NCI-H82 treated with DMSO at 0.1 percent for 48 hours (cell line): ENCODE results near the gene MRPL10.

Experiments used
- DNase-seq: peaks from one replicate; lab custom pipeline; 2025; ENCODE audit not compliant: unreplicated experiment; lab: John Stamatoyannopoulos, UW

The MRPL10 gene

GRCh38 chr17:47831003-47831933, at the start of gene MRPL10, which contains the start of gene LRRC46:
Gene MRPL10, minus strand, starts transcription at chr17:47831541. Its CDS starts 30 bp downstream, at chr17:47831511.
Gene LRRC46, plus strand, starts transcription at chr17:47831670. Its CDS starts 320 bp downstream, at chr17:47831990.
- peak; percentile 93 for DNase-seq

GRCh38 chr17:47879776-47880454, 48.6 kb upstream of the MRPL10 start:
- no peak for DNase-seq

- no peak for DNase-seq
Observed at GRCh38 chr17:47879028-47879585, 47.8 kb upstream of the MRPL10 start.

GRCh38 chr17:47878203-47879027, 47.1 kb upstream of the MRPL10 start:
- no peak for DNase-seq

- DNase-seq: no peak
Observed at GRCh38 chr17:47877368-47878034, 46.2 kb upstream of the MRPL10 start.

- DNase-seq: no peak
Observed at GRCh38 chr17:47875011-47875985, 44.0 kb upstream of the MRPL10 start.

- no peak for DNase-seq
Observed at GRCh38 chr17:47873200-47874090, 42.1 kb upstream of the MRPL10 start.

- DNase-seq: no peak
Observed at GRCh38 chr17:47872651-47873161, 41.4 kb upstream of the MRPL10 start.

- DNase-seq: no peak
Observed at GRCh38 chr17:47872019-47872650, 40.8 kb upstream of the MRPL10 start.

- no peak for DNase-seq
Observed at GRCh38 chr17:47871048-47871447, 39.7 kb upstream of the MRPL10 start.

- no peak for DNase-seq
Observed at GRCh38 chr17:47870056-47870455, 38.7 kb upstream of the MRPL10 start.

- no peak for DNase-seq
Observed at GRCh38 chr17:47869114-47869513, 37.8 kb upstream of the MRPL10 start.

GRCh38 chr17:47867813-47868533, 36.6 kb upstream of the MRPL10 start:
- no peak for DNase-seq

GRCh38 chr17:47866941-47867340, 35.6 kb upstream of the MRPL10 start:
- DNase-seq: no peak

- DNase-seq: no peak
Observed at GRCh38 chr17:47864791-47865216, 33.5 kb upstream of the MRPL10 start.

GRCh38 chr17:47862621-47863440, 31.5 kb upstream of the MRPL10 start:
- DNase-seq: no peak
